ENCODE data around the gene FMNL1. TPM values are rescaled to one million over a fixed set of nuclear protein-coding genes. Genes with fewer than 3 reads are reported as not detected.

FMNL1 gene
- total RNA-seq, 6 experiments from 2014 or later, result 1.6 to 8.0 (median 6.0) TPM

GRCh38 chr17:45230787-45231480 is 9.2 kb downstream of the FMNL1 start:
- H3K27me3 Mint-ChIP-seq (ENCODE audit: insufficient read depth), result peaks cover 6% of the 10 kb centered on the region
- no peak overlapping the region for H3K4me3 Mint-ChIP-seq
- peak; percentile 15 for DNase-seq
- peaks cover 41% of the 10 kb centered on the region for H3K4me1 Mint-ChIP-seq (ENCODE audit: low read depth)
- TF ChIP-seq CTCF (IDR thresholded peaks at IDR 0.05), result no peak
- H3K27ac Mint-ChIP-seq, result peak overlapping the region; percentile 29; the same call in 1 of the 2 replicates
- no peaks in the 10 kb centered on the region for H3K36me3 Mint-ChIP-seq (ENCODE audit: low read depth)
- no peaks in the 10 kb centered on the region for H3K9me3 Mint-ChIP-seq

- no peaks in the 10 kb centered on the region for H3K9me3 Mint-ChIP-seq
- no peak overlapping the region for H3K27ac Mint-ChIP-seq
- peaks cover 6% of the 10 kb centered on the region for H3K27me3 Mint-ChIP-seq (ENCODE audit: insufficient read depth)
- no peak overlapping the region for H3K4me3 Mint-ChIP-seq
- no peak for DNase-seq
- no peaks in the 10 kb centered on the region for H3K36me3 Mint-ChIP-seq (ENCODE audit: low read depth)
- peak; percentile 61 for TF ChIP-seq CTCF (IDR thresholded peaks at IDR 0.05)
- peaks cover 35% of the 10 kb centered on the region for H3K4me1 Mint-ChIP-seq (ENCODE audit: low read depth)
Measured at GRCh38 chr17:45231481-45232116, 9.9 kb downstream of the FMNL1 start.

GRCh38 chr17:45232514-45233422 is 11.1 kb downstream of the FMNL1 start:
- no peak overlapping the region for H3K4me3 Mint-ChIP-seq
- no peak for TF ChIP-seq CTCF (IDR thresholded peaks at IDR 0.05)
- H3K27ac Mint-ChIP-seq, result no peak overlapping the region
- H3K27me3 Mint-ChIP-seq (ENCODE audit: insufficient read depth), result peaks cover 8% of the 10 kb centered on the region
- no peaks in the 10 kb centered on the region for H3K9me3 Mint-ChIP-seq
- DNase-seq, result no peak
- no peaks in the 10 kb centered on the region for H3K36me3 Mint-ChIP-seq (ENCODE audit: low read depth)
- peaks cover 26% of the 10 kb centered on the region for H3K4me1 Mint-ChIP-seq (ENCODE audit: low read depth)

GRCh38 chr17:45233423-45233924 is 11.8 kb downstream of the FMNL1 start:
- no peak for DNase-seq
- H3K27me3 Mint-ChIP-seq (ENCODE audit: insufficient read depth), result peaks cover 10% of the 10 kb centered on the region
- H3K9me3 Mint-ChIP-seq, result no peaks in the 10 kb centered on the region
- peaks cover 21% of the 10 kb centered on the region for H3K4me1 Mint-ChIP-seq (ENCODE audit: low read depth)
- H3K36me3 Mint-ChIP-seq (ENCODE audit: low read depth), result no peaks in the 10 kb centered on the region
- no peak overlapping the region for H3K4me3 Mint-ChIP-seq
- TF ChIP-seq CTCF (IDR thresholded peaks at IDR 0.05), result no peak
- H3K27ac Mint-ChIP-seq, result no peak overlapping the region

GRCh38 chr17:45234641-45235415 is 13.1 kb downstream of the FMNL1 start:
- Mint-ChIP-seq H3K27me3 (ENCODE audit: insufficient read depth) (peaks cover 10% of the 10 kb centered on the region), H3K27ac (no peak overlapping the region), H3K4me1 (ENCODE audit: low read depth) (peaks cover 16% of the 10 kb centered on the region), H3K4me3 (no peak overlapping the region), H3K9me3 (no peaks in the 10 kb centered on the region), H3K36me3 (ENCODE audit: low read depth) (no peaks in the 10 kb centered on the region)
- TF ChIP-seq CTCF (IDR thresholded peaks at IDR 0.05), result peak; percentile 28; the same call in 1 of the 2 replicates
- DNase-seq, result no peak

Measured in HFFc6 (cell line).